ENCODE measurements around the gene OR2AE1. TPM values are rescaled to one million over a fixed set of nuclear protein-coding genes. Genes with fewer than 3 reads are reported as not detected.

OR2AE1 gene
- polyA plus RNA-seq, 1 donor from 2014 or later, result not detected

GRCh38 chr7:99843808-99844207 lies 33.0 kb downstream of the OR2AE1 start:
- H3K9me3 ChIP-seq (ENCODE audit: low read length), result no peaks in the 10 kb centered on the region
- TF ChIP-seq SMC3 (conservative IDR thresholded peaks at IDR 0.05; ENCODE audit: poor library complexity), result no peak
- TF ChIP-seq MXI1 (conservative IDR thresholded peaks at IDR 0.05; ENCODE audit: poor library complexity, severe bottlenecking), result no peak
- no peak for TF ChIP-seq TAF1 (IDR thresholded peaks at IDR 0.05; ENCODE audit: low read depth)
- TF ChIP-seq EZH2 (IDR thresholded peaks at IDR 0.05; ENCODE audit: borderline replicate concordance, insufficient read depth, low read length, poor library complexity, severe bottlenecking), result no peak
- TF ChIP-seq, protein P1, sequence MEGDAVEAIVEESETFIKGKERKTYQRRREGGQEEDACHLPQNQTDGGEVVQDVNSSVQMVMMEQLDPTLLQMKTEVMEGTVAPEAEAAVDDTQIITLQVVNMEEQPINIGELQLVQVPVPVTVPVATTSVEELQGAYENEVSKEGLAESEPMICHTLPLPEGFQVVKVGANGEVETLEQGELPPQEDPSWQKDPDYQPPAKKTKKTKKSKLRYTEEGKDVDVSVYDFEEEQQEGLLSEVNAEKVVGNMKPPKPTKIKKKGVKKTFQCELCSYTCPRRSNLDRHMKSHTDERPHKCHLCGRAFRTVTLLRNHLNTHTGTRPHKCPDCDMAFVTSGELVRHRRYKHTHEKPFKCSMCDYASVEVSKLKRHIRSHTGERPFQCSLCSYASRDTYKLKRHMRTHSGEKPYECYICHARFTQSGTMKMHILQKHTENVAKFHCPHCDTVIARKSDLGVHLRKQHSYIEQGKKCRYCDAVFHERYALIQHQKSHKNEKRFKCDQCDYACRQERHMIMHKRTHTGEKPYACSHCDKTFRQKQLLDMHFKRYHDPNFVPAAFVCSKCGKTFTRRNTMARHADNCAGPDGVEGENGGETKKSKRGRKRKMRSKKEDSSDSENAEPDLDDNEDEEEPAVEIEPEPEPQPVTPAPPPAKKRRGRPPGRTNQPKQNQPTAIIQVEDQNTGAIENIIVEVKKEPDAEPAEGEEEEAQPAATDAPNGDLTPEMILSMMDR (IDR thresholded peaks at IDR 0.05; ENCODE audit: poor library complexity, severe bottlenecking), result no peak
- no peak for TF ChIP-seq POLR2AphosphoS5 (IDR thresholded peaks at IDR 0.05)
- no peak for TF ChIP-seq REST (IDR thresholded peaks at IDR 0.05; ENCODE audit: borderline replicate concordance)
- no peak for TF ChIP-seq RAD21 (conservative IDR thresholded peaks at IDR 0.05)
- no peak for TF ChIP-seq EP300 (conservative IDR thresholded peaks at IDR 0.05; ENCODE audit: poor library complexity, severe bottlenecking)
- H3K4me3 ChIP-seq (ENCODE audit: low read length), result no peak overlapping the region
- H3K27me3 ChIP-seq (ENCODE audit: insufficient read depth, low read depth, low read length), result no peaks in the 10 kb centered on the region
- H4K20me1 ChIP-seq (ENCODE audit: insufficient read depth), result no peaks in the 10 kb centered on the region
- H3K27ac ChIP-seq (ENCODE audit: low read length), result no peak overlapping the region
- no peaks in the 10 kb centered on the region for H3F3A ChIP-seq (ENCODE audit: insufficient read depth, low read length, poor library complexity, severe bottlenecking)
- no peaks in the 10 kb centered on the region for H3K36me3 ChIP-seq (ENCODE audit: insufficient read depth, low read length)
- H3K9ac ChIP-seq (ENCODE audit: low read length), result no peak overlapping the region
- H3K9me2 ChIP-seq (ENCODE audit: insufficient read depth, low read length), result no peaks in the 10 kb centered on the region
- H2AFZ ChIP-seq (ENCODE audit: low read depth, low read length), result no peak overlapping the region
- no peak overlapping the region for H3K4me2 ChIP-seq (ENCODE audit: low read length)
- no peaks in the 10 kb centered on the region for H3K79me2 ChIP-seq (replicated peaks; ENCODE audit: insufficient read depth, low read length)

DNA sequence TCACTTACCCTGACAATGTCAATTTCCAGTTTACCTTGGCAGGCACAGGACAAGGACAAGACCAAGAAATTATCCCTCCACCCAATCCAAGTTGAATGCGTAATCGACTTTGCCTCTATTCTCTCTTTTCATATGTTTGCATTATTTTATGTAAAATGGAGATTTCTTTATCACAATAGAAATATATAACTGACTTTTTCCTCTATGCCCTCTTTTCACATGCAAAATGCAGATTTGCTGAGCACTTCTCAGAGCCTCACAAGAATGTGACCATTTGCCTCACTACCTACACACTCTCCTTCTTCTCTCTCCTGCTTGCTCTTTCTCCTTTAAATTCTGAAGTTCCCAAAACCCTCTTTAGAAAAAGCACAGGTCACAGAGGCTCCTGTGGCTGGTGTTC lies 33.9 kb downstream of the OR2AE1 start:
- Histone ChIP-seq H3K27me3 (ENCODE audit: insufficient read depth, low read depth, low read length) (no peaks in the 10 kb centered on the region), H3K36me3 (ENCODE audit: insufficient read depth, low read length) (no peaks in the 10 kb centered on the region), H3K27ac (ENCODE audit: low read length) (no peak overlapping the region), H3K9me2 (ENCODE audit: insufficient read depth, low read length) (no peaks in the 10 kb centered on the region), H3K79me2 (replicated peaks; ENCODE audit: insufficient read depth, low read length) (no peaks in the 10 kb centered on the region), H3K9me3 (ENCODE audit: low read length) (no peaks in the 10 kb centered on the region), H3F3A (ENCODE audit: insufficient read depth, low read length, poor library complexity, severe bottlenecking) (no peaks in the 10 kb centered on the region), H3K4me2 (ENCODE audit: low read length) (no peak overlapping the region), H3K9ac (ENCODE audit: low read length) (no peak overlapping the region), H2AFZ (ENCODE audit: low read depth, low read length) (no peak overlapping the region), H4K20me1 (ENCODE audit: insufficient read depth) (no peaks in the 10 kb centered on the region), H3K4me3 (ENCODE audit: low read length) (no peak overlapping the region)
- TF ChIP-seq RAD21 (conservative IDR thresholded peaks at IDR 0.05), result no peak
- TF ChIP-seq EP300 (conservative IDR thresholded peaks at IDR 0.05; ENCODE audit: poor library complexity, severe bottlenecking), result no peak
- TF ChIP-seq SMC3 (conservative IDR thresholded peaks at IDR 0.05; ENCODE audit: poor library complexity), result no peak
- no peak for TF ChIP-seq EZH2 (IDR thresholded peaks at IDR 0.05; ENCODE audit: borderline replicate concordance, insufficient read depth, low read length, poor library complexity, severe bottlenecking)
- no peak for TF ChIP-seq MXI1 (conservative IDR thresholded peaks at IDR 0.05; ENCODE audit: poor library complexity, severe bottlenecking)
- no peak for TF ChIP-seq TAF1 (IDR thresholded peaks at IDR 0.05; ENCODE audit: low read depth)
- no peak for TF ChIP-seq REST (IDR thresholded peaks at IDR 0.05; ENCODE audit: borderline replicate concordance)
- no peak for TF ChIP-seq POLR2AphosphoS5 (IDR thresholded peaks at IDR 0.05)
- TF ChIP-seq, protein P1 (IDR thresholded peaks at IDR 0.05; ENCODE audit: poor library complexity, severe bottlenecking), result no peak

All from neural cell (in vitro differentiated cells).